ENCODE results near the gene SLC13A2. TPM values are rescaled to one million over a fixed set of nuclear protein-coding genes. Genes with fewer than 3 reads are reported as not detected.

SLC13A2 gene
- total RNA-seq, 1 experiment from 2014 or later: not detected

DNA sequence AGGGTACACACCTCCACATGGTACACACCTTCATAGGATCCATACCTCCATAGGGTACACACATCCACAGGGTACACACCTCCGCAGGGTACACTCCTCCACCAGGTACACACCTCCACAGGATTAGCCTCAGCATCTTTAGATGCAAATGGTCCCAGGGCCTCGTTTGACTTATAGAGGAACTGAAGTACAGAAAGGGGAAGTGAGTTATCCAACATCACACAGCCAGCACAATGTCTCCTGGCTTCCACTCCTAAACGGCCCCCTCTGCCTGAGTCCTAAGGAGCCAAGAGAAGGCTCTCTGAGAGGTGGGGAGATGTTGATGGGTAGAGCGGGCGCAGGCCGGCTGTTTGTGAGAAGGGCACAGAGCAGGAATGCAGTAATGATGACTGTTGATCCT lies 44.7 kb downstream of the SLC13A2 start:
- H3K27me3 ChIP-seq (ENCODE audit: insufficient read depth, low read length): no peaks in the 10 kb centered on the region
- no peak overlapping the region for H3T11ph ChIP-seq (ENCODE audit: low read length)
- H3K9me3 ChIP-seq (ENCODE audit: control insufficient read depth, low read depth, low read length): no peaks in the 10 kb centered on the region
- no peak overlapping the region for H2BK15ac ChIP-seq (ENCODE audit: low read depth, low read length)
- H3K14ac ChIP-seq (ENCODE audit: insufficient read depth, low read length): no peak overlapping the region
- H3K23ac ChIP-seq (ENCODE audit: insufficient read length, low read depth, low read length): no peak overlapping the region
- no peak overlapping the region for H4K5ac ChIP-seq (ENCODE audit: insufficient read length, low read depth, low read length)
- no peak overlapping the region for H3K9ac ChIP-seq (ENCODE audit: extremely low read depth, insufficient read length, low read length)
- Mint-ChIP-seq H3K9me3 (peaks cover 2 to 5% of the 10 kb centered on the region in 2 experiments; a peak in 2 of 5 replicates), H3K4me3 (no peak overlapping the region), H3K27ac (no peak overlapping the region), H3K4me1 (peaks cover 6 to 15% of the 10 kb centered on the region in 2 experiments; a peak in 3 of 4 replicates), H3K27me3 (ENCODE audit: low read depth) (peaks cover 21% of the 10 kb centered on the region), H3K36me3 (ENCODE audit: insufficient read depth in 1 of 3, low read depth in 3 of 3) (no peaks in the 10 kb centered on the region)
- H3K4me2 ChIP-seq (ENCODE audit: insufficient read depth, insufficient read length, low read length): no peak overlapping the region
- H4K91ac ChIP-seq (ENCODE audit: insufficient read length, low read depth, low read length): no peak overlapping the region
- H2BK120ac ChIP-seq (ENCODE audit: low read depth, low read length, poor library complexity, severe bottlenecking): no peak overlapping the region
- no peak overlapping the region for H3K4ac ChIP-seq (ENCODE audit: low read depth, low read length)
- H2BK12ac ChIP-seq (ENCODE audit: insufficient read length, low read depth, low read length): no peak overlapping the region
- no peak overlapping the region for H2BK20ac ChIP-seq (ENCODE audit: low read depth, low read length, poor library complexity, severe bottlenecking)
- TF ChIP-seq, protein P1, sequence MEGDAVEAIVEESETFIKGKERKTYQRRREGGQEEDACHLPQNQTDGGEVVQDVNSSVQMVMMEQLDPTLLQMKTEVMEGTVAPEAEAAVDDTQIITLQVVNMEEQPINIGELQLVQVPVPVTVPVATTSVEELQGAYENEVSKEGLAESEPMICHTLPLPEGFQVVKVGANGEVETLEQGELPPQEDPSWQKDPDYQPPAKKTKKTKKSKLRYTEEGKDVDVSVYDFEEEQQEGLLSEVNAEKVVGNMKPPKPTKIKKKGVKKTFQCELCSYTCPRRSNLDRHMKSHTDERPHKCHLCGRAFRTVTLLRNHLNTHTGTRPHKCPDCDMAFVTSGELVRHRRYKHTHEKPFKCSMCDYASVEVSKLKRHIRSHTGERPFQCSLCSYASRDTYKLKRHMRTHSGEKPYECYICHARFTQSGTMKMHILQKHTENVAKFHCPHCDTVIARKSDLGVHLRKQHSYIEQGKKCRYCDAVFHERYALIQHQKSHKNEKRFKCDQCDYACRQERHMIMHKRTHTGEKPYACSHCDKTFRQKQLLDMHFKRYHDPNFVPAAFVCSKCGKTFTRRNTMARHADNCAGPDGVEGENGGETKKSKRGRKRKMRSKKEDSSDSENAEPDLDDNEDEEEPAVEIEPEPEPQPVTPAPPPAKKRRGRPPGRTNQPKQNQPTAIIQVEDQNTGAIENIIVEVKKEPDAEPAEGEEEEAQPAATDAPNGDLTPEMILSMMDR (conservative IDR thresholded peaks at IDR 0.05): no peak
- no peak for DNase-seq
- no peaks in the 10 kb centered on the region for H3K23me2 ChIP-seq (ENCODE audit: insufficient read length, low read depth, low read length, poor library complexity, severe bottlenecking)
- no peak overlapping the region for H2AFZ ChIP-seq (ENCODE audit: low read length)
- H3K18ac ChIP-seq (ENCODE audit: insufficient read length, low read depth, low read length): no peak overlapping the region
- H3K79me1 ChIP-seq (ENCODE audit: insufficient read depth, low read depth, low read length, poor library complexity, severe bottlenecking): no peaks in the 10 kb centered on the region
- no peak overlapping the region for H3K56ac ChIP-seq (ENCODE audit: insufficient read length, low read depth, low read length)
- H4K20me1 ChIP-seq (ENCODE audit: control insufficient read depth, insufficient read depth, insufficient read length): no peaks in the 10 kb centered on the region
- H3K4me1 ChIP-seq (ENCODE audit: insufficient read depth, low read length): no peaks in the 10 kb centered on the region
- WGBS (ENCODE audit: extremely low coverage, insufficient read length, low lambda C conversion rate): no CpG with 5 or more reads among the region's 6 CpGs
- H2BK5ac ChIP-seq (ENCODE audit: insufficient read length, low read length): no peak overlapping the region
- H4K8ac ChIP-seq (replicated peaks; ENCODE audit: insufficient read length, low read depth, low read length): no peak overlapping the region
- H2AK5ac ChIP-seq (ENCODE audit: insufficient read length, low read length): no peak overlapping the region
- no peak overlapping the region for H3K27ac ChIP-seq (ENCODE audit: insufficient read length, low read depth, low read length)
- no peaks in the 10 kb centered on the region for H3K79me2 ChIP-seq (ENCODE audit: insufficient read depth, low read length)
